ENCODE data around the gene DCTN1. TPM values are rescaled to one million over a fixed set of nuclear protein-coding genes. Genes with fewer than 3 reads are reported as not detected.

DCTN1 gene
- total RNA-seq, 3 donors from 2014 or later = 114 to 159 (median 116) TPM

DNA sequence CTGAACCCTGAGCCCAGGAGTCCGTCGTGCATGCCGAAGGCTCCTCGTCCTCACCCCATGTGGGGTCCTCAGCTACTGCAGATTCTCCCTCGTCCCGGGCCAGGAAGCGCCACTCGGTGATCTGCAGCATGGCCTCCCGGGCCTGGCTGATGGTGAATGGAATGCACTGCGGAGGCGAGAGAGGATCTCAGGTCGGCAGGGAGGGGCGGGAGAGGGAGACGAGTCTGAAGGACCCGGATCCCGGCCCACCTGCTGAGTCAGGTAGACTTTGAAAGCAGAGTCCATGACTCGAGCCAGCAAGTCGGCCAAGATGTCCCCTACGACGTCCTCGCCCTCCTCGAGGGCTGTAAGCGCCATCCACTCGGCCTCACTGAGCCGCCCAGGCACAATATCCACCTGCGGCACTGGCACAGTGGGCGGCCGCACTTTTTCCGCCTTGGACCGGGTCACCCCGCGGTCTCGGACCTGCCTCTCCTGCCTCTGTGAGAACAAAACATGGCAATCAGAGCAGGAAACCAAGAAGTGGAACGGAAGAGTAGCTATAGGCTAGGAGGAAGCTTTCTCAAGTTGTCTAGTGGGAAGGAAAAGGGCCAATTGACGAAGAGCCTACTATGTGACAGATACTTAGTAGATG lies 35.8 kb upstream of the DCTN1 start:
- Histone ChIP-seq H3K9me3 (no peaks in the 10 kb centered on the region), H3K36me3 (ENCODE audit: low read depth) (no peaks in the 10 kb centered on the region), H3K4me3 (no peak overlapping the region), H3K4me1 (ENCODE audit: low read depth) (peaks cover 12% of the 10 kb centered on the region)
- intact Hi-C loops (cut with DNase I, micrococcal nuclease) = no loop called here
- no peak for TF ChIP-seq CTCF (IDR thresholded peaks at IDR 0.05)
- DNase-seq (peak in 1 of 3 donors; percentile 35), ATAC-seq (no peak)

GRCh38 chr2:74414881-74415761 lies 35.0 kb upstream of the DCTN1 start:
- ATAC-seq (peak; percentile 62), DNase-seq (peak; percentile 51 to 73 (median 67))
- Histone ChIP-seq H3K36me3 (ENCODE audit: low read depth) (no peaks in the 10 kb centered on the region), H3K4me3 (no peak overlapping the region), H3K4me1 (ENCODE audit: low read depth) (peaks cover 7% of the 10 kb centered on the region), H3K9me3 (no peaks in the 10 kb centered on the region)
- TF ChIP-seq CTCF (IDR thresholded peaks at IDR 0.05) = no peak
- intact Hi-C loops (cut with DNase I, micrococcal nuclease) = no loop called here

GRCh38 chr2:74414441-74414840 lies 34.3 kb upstream of the DCTN1 start:
- no peak for TF ChIP-seq CTCF (IDR thresholded peaks at IDR 0.05)
- Histone ChIP-seq H3K4me1 (ENCODE audit: low read depth) (peaks cover 7% of the 10 kb centered on the region), H3K4me3 (no peak overlapping the region), H3K9me3 (no peaks in the 10 kb centered on the region), H3K36me3 (ENCODE audit: low read depth) (no peaks in the 10 kb centered on the region)
- ATAC-seq = no peak
- peak in 1 of 3 donors; percentile 33 for DNase-seq
- intact Hi-C loops (cut with DNase I, micrococcal nuclease) = no loop called here

- intact Hi-C loops (cut with DNase I, micrococcal nuclease) = no loop called here
- peak in 1 of 3 donors; percentile 36 for DNase-seq
Observed at GRCh38 chr2:74413001-74413698, 33.0 kb upstream of the DCTN1 start.

More at GRCh38 chr2:74413001-74413698, 33.0 kb upstream of the DCTN1 start:
- Histone ChIP-seq H3K4me3 (no peak overlapping the region), H3K4me1 (ENCODE audit: low read depth) (peaks cover 7% of the 10 kb centered on the region), H3K36me3 (ENCODE audit: low read depth) (no peaks in the 10 kb centered on the region), H3K9me3 (no peaks in the 10 kb centered on the region)
- no peak for TF ChIP-seq CTCF (IDR thresholded peaks at IDR 0.05)
- peak; percentile 81 for ATAC-seq

All from mucosa of descending colon (tissue), 3 donors.